Measurements from ENCODE around the gene AGAP3. TPM values are rescaled to one million over a fixed set of nuclear protein-coding genes. Genes with fewer than 3 reads are reported as not detected.

Gene AGAP3
- total and polyA plus RNA-seq, 2 donors from 2014 or later = 35.8 to 64.4 TPM

- Histone ChIP-seq H3K36me3 (ENCODE audit: control insufficient read depth in 2 of 3, insufficient read depth in 3 of 3, low read length in 3 of 3) (peaks cover 0 to 25% (median 17%) of the 10 kb centered on the region in 3 donors), H3K4me3 (ENCODE audit: low read length in 3 of 3) (peak overlapping the region in 2 of 3 donors; percentile 12 to 46), H3K27ac (ENCODE audit: low read depth in 2 of 2, low read length in 2 of 2) (no peak overlapping the region), H3K4me1 (ENCODE audit: control insufficient read depth in 2 of 3, insufficient read depth in 2 of 3, low read depth in 1 of 3, low read length in 3 of 3) (peaks cover 0 to 5% (median 0%) of the 10 kb centered on the region in 3 donors), H3K9me3 (ENCODE audit: control insufficient read depth in 2 of 3, insufficient read depth in 1 of 3, low read length in 3 of 3) (no peaks in the 10 kb centered on the region), H3K27me3 (ENCODE audit: control insufficient read depth, insufficient read depth, low read length) (no peaks in the 10 kb centered on the region), H3K9ac (ENCODE audit: low read length in 3 of 3) (no peak overlapping the region)
- TF ChIP-seq CTCF (IDR thresholded peaks at IDR 0.05; ENCODE audit: borderline replicate concordance, extremely low read depth, insufficient read depth) = no peak
- FAIRE-seq (no peak), DNase-seq (peak in 4 of 5 donors; percentile 66 to 84 (median 72))
- intact Hi-C loops (cut with DNase I) = no loop called here
Measured at GRCh38 chr7:151125470-151125845, 39.2 kb downstream of the AGAP3 start.

- intact Hi-C loops (cut with DNase I) = no loop called here
- DNase-seq = peak in 3 of 5 donors; percentile 52 to 75 (median 64)
- H3K4me3 ChIP-seq (ENCODE audit: low read length in 3 of 3) = peak overlapping the region in 2 of 3 donors; percentile 12 to 46
Measured at GRCh38 chr7:151125846-151126481, 39.7 kb downstream of the AGAP3 start.

GRCh38 chr7:151126491-151127137 lies 40.3 kb downstream of the AGAP3 start:
- no peak overlapping the region for H3K9ac ChIP-seq (ENCODE audit: low read length in 3 of 3)
- TF ChIP-seq CTCF (IDR thresholded peaks at IDR 0.05; ENCODE audit: borderline replicate concordance, extremely low read depth, insufficient read depth) = no peak
- peak in 1 of 5 donors; percentile 69 for DNase-seq
- peaks cover 0 to 24% (median 13%) of the 10 kb centered on the region in 3 donors for H3K36me3 ChIP-seq (ENCODE audit: control insufficient read depth in 2 of 3, insufficient read depth in 3 of 3, low read length in 3 of 3)
- no peaks in the 10 kb centered on the region for H3K27me3 ChIP-seq (ENCODE audit: control insufficient read depth, insufficient read depth, low read length)
- no peak overlapping the region for H3K4me3 ChIP-seq (ENCODE audit: low read length in 3 of 3)
- peaks cover 0 to 5% (median 0%) of the 10 kb centered on the region in 3 donors for H3K4me1 ChIP-seq (ENCODE audit: control insufficient read depth in 2 of 3, insufficient read depth in 2 of 3, low read depth in 1 of 3, low read length in 3 of 3)
- no peak overlapping the region for H3K27ac ChIP-seq (ENCODE audit: low read depth in 2 of 2, low read length in 2 of 2)
- intact Hi-C loops (cut with DNase I) = no loop called here
- no peak for FAIRE-seq
- no peaks in the 10 kb centered on the region for H3K9me3 ChIP-seq (ENCODE audit: control insufficient read depth in 2 of 3, insufficient read depth in 1 of 3, low read length in 3 of 3)

More at GRCh38 chr7:151125846-151126481, 39.7 kb downstream of the AGAP3 start:
- no peak for FAIRE-seq
- TF ChIP-seq CTCF (IDR thresholded peaks at IDR 0.05; ENCODE audit: borderline replicate concordance, extremely low read depth, insufficient read depth) = no peak
- Histone ChIP-seq H3K27me3 (ENCODE audit: control insufficient read depth, insufficient read depth, low read length) (no peaks in the 10 kb centered on the region), H3K9me3 (ENCODE audit: control insufficient read depth in 2 of 3, insufficient read depth in 1 of 3, low read length in 3 of 3) (no peaks in the 10 kb centered on the region), H3K9ac (ENCODE audit: low read length in 3 of 3) (no peak overlapping the region), H3K27ac (ENCODE audit: low read depth in 2 of 2, low read length in 2 of 2) (no peak overlapping the region), H3K36me3 (ENCODE audit: control insufficient read depth in 2 of 3, insufficient read depth in 3 of 3, low read length in 3 of 3) (peaks cover 0 to 23% (median 13%) of the 10 kb centered on the region in 3 donors), H3K4me1 (ENCODE audit: control insufficient read depth in 2 of 3, insufficient read depth in 2 of 3, low read depth in 1 of 3, low read length in 3 of 3) (peaks cover 0 to 5% (median 0%) of the 10 kb centered on the region in 3 donors)
